ENCODE measurements around the gene JADE1. TPM values are rescaled to one million over a fixed set of nuclear protein-coding genes. Genes with fewer than 3 reads are reported as not detected.

The JADE1 gene
- total RNA-seq, 2 experiments from 2014 or later: 43.1 to 64.0 TPM

GRCh38 chr4:128859887-128860677 is 50.6 kb downstream of the JADE1 start:
- no peaks in the 10 kb centered on the region for H3K9me2 ChIP-seq (ENCODE audit: insufficient read depth, low read length)
- no peak overlapping the region for H3K4me3 ChIP-seq (ENCODE audit: low read depth, low read length, poor library complexity, severe bottlenecking)
- CTCF ChIA-PET (ENCODE audit: unreplicated experiment): no interaction called here
- no peak overlapping the region for H3K27ac ChIP-seq (ENCODE audit: low read depth, low read length, poor library complexity, severe bottlenecking)
- H3K79me2 ChIP-seq (ENCODE audit: insufficient read depth, low read depth, low read length): peaks cover 6% of the 10 kb centered on the region; the same call in 1 of the 2 replicates
- peaks cover 11% of the 10 kb centered on the region; the same call in 1 of the 2 replicates for H4K20me1 ChIP-seq (ENCODE audit: insufficient read depth, low read length)
- H2AFZ ChIP-seq (ENCODE audit: low read length): no peak overlapping the region
- H3K9me3 ChIP-seq (ENCODE audit: low read length): no peaks in the 10 kb centered on the region
- intact Hi-C loops (cut with micrococcal nuclease; ENCODE audit: unreplicated experiment): loop anchor here (5.0 kb wide), 3 partner anchors 33 to 408 kb away; no protein-coding TSS in a partner anchor
- BruUV-seq (replicated peaks): no TSS peak
- H3K4me1 ChIP-seq (ENCODE audit: insufficient read depth, low read length, poor library complexity, severe bottlenecking): no peaks in the 10 kb centered on the region
- POLR2A ChIA-PET: interaction anchor here (0.6 to 1.0 kb wide), 3 partner anchors 48 to 857 kb away, joined by 3 to 5 read pairs (median 3); no protein-coding TSS in a partner anchor
- H3K36me3 ChIP-seq (ENCODE audit: insufficient read depth, low read length): peaks cover 100% of the 10 kb centered on the region
- no peak for DNase-seq (ENCODE audit: low spot score)
- H3K4me2 ChIP-seq (ENCODE audit: low read length): no peak overlapping the region
- TF ChIP-seq CTCF (conservative IDR thresholded peaks at IDR 0.05; ENCODE audit: low read length) (no peak), EZH2phosphoT487 (IDR thresholded peaks at IDR 0.05; ENCODE audit: borderline replicate concordance, low read depth, low read length) (no peak)

GRCh38 chr4:128861856-128862518 is 52.5 kb downstream of the JADE1 start:
- H2AFZ ChIP-seq (ENCODE audit: low read length): no peak overlapping the region
- no peaks in the 10 kb centered on the region for H3K9me2 ChIP-seq (ENCODE audit: insufficient read depth, low read length)
- CTCF ChIA-PET (ENCODE audit: unreplicated experiment): interaction anchor here (0.7 kb wide), 1 partner anchor 276 kb away, joined by 3 read pairs; no protein-coding TSS in a partner anchor
- H3K9me3 ChIP-seq (ENCODE audit: low read length): no peaks in the 10 kb centered on the region
- peaks cover 5% of the 10 kb centered on the region for H3K4me1 ChIP-seq (ENCODE audit: insufficient read depth, low read length, poor library complexity, severe bottlenecking)
- POLR2A ChIA-PET: interaction anchor here (0.7 to 1.1 kb wide), 2 partner anchors 12 to 33 kb away, joined by 3 to 4 read pairs; no protein-coding TSS in a partner anchor
- H3K4me3 ChIP-seq (ENCODE audit: low read depth, low read length, poor library complexity, severe bottlenecking): no peak overlapping the region
- TF ChIP-seq CTCF (conservative IDR thresholded peaks at IDR 0.05; ENCODE audit: low read length) (no peak), EZH2phosphoT487 (IDR thresholded peaks at IDR 0.05; ENCODE audit: borderline replicate concordance, low read depth, low read length) (no peak)
- H3K36me3 ChIP-seq (ENCODE audit: insufficient read depth, low read length): peaks cover 100% of the 10 kb centered on the region
- H4K20me1 ChIP-seq (ENCODE audit: insufficient read depth, low read length): 0 out of 2 replicates have a peak, but pooled peaks cover 11% of the 10 kb centered on the region
- intact Hi-C loops (cut with micrococcal nuclease; ENCODE audit: unreplicated experiment): loop anchor here (5.0 kb wide), 3 partner anchors 35 to 410 kb away; no protein-coding TSS in a partner anchor
- H3K4me2 ChIP-seq (ENCODE audit: low read length): no peak overlapping the region
- no peak overlapping the region for H3K27ac ChIP-seq (ENCODE audit: low read depth, low read length, poor library complexity, severe bottlenecking)
- DNase-seq (ENCODE audit: low spot score): no peak
- H3K79me2 ChIP-seq (ENCODE audit: insufficient read depth, low read depth, low read length): peaks cover 11% of the 10 kb centered on the region; the same call in 1 of the 2 replicates
- BruUV-seq (replicated peaks): no TSS peak

All from OCI-LY7 (cell line).